Non-pigmented ciliary epithelial cell (primary cell): ENCODE measurements around the gene RSPO4.

Experiments
- DNase-seq: peaks from one replicate; pipeline ENCODE4 v3.0.0-alpha.2; 2010; ENCODE audit warnings: low read depth

The RSPO4 gene

GRCh38 chr20:940926-941325, 61.2 kb downstream of the RSPO4 start:
- DNase-seq = no peak

GRCh38 chr20:939606-940005, 62.5 kb downstream of the RSPO4 start:
- no peak for DNase-seq

- DNase-seq = no peak
Observed at GRCh38 chr20:934186-934840, 67.8 kb downstream of the RSPO4 start.

GRCh38 chr20:933029-933428, 69.1 kb downstream of the RSPO4 start:
- no peak for DNase-seq

GRCh38 chr20:931401-931800, 70.7 kb downstream of the RSPO4 start:
- DNase-seq = no peak

GRCh38 chr20:926670-927069, 75.4 kb downstream of the RSPO4 start:
- DNase-seq = no peak

GRCh38 chr20:925516-925915, 76.6 kb downstream of the RSPO4 start:
- DNase-seq = no peak

GRCh38 chr20:924639-925038, 77.5 kb downstream of the RSPO4 start:
- no peak for DNase-seq

GRCh38 chr20:922781-923180, 79.3 kb downstream of the RSPO4 start:
- no peak for DNase-seq

GRCh38 chr20:921068-921467, 81.0 kb downstream of the RSPO4 start:
- DNase-seq = no peak

GRCh38 chr20:920311-920710, 81.8 kb downstream of the RSPO4 start:
- DNase-seq = no peak

GRCh38 chr20:919491-919916, 82.6 kb downstream of the RSPO4 start:
- DNase-seq = no peak

- no peak for DNase-seq
Observed at GRCh38 chr20:917416-917815, 84.7 kb downstream of the RSPO4 start.

- DNase-seq = no peak
Observed at GRCh38 chr20:916825-917224, 85.3 kb downstream of the RSPO4 start.

- no peak for DNase-seq
Observed at GRCh38 chr20:916125-916799, 85.8 kb downstream of the RSPO4 start, which contains the start of gene ANGPT4. ANGPT4 (minus strand) TSS chr20:916334; CDS start chr20:916214, 120 bp downstream.

GRCh38 chr20:914727-915498, 87.2 kb downstream of the RSPO4 start:
- no peak for DNase-seq

GRCh38 chr20:913306-913849, 88.7 kb downstream of the RSPO4 start:
- DNase-seq = no peak

- DNase-seq = no peak
Observed at GRCh38 chr20:911882-912600, 90.1 kb downstream of the RSPO4 start.

- DNase-seq = no peak
Observed at GRCh38 chr20:910870-911770, 91.0 kb downstream of the RSPO4 start.

- no peak for DNase-seq
Observed at GRCh38 chr20:910132-910869, 91.8 kb downstream of the RSPO4 start.
